Stimulated activated CD8-positive, alpha-beta memory T cell treated with anti-CD3 and anti-CD28 coated beads, Interleukin-12 subunit alpha, Interleukin-12 subunit beta, amount 100 ng/mL, for 24 hours (primary cell): ENCODE measurements around the gene AR.

Experiments
- DNase-seq: peaks from one replicate; pipeline ENCODE4 v3.0.0-alpha.2; 2020; ENCODE audit errors: extremely low read depth

The AR gene

GRCh38 chrX:67568769-67569168 lies 24.9 kb downstream of the AR start:
- DNase-seq: no peak

- no peak for DNase-seq
These were observed 27.0 kb downstream of the AR start for GRCh38 chrX:67570839-67571238.

- DNase-seq: no peak
These were observed 30.9 kb downstream of the AR start for GRCh38 chrX:67574696-67575095.

GRCh38 chrX:67582436-67582835 lies 38.6 kb downstream of the AR start:
- no peak for DNase-seq

- no peak for DNase-seq
These were observed 39.4 kb downstream of the AR start for GRCh38 chrX:67583171-67583570.

- DNase-seq: no peak
These were observed 41.6 kb downstream of the AR start for GRCh38 chrX:67585401-67585800.

GRCh38 chrX:67587946-67588624 lies 44.3 kb downstream of the AR start:
- DNase-seq: no peak

- no peak for DNase-seq
These were observed 53.3 kb downstream of the AR start for GRCh38 chrX:67596839-67597790.

GRCh38 chrX:67599532-67599931 lies 55.7 kb downstream of the AR start:
- DNase-seq: no peak

- DNase-seq: no peak
These were observed 58.0 kb downstream of the AR start for GRCh38 chrX:67601771-67602170.

- DNase-seq: no peak
These were observed 61.3 kb downstream of the AR start for GRCh38 chrX:67604979-67605703.

- DNase-seq: no peak
These were observed 63.6 kb downstream of the AR start for GRCh38 chrX:67607466-67607865.

- DNase-seq: no peak
These were observed 66.5 kb downstream of the AR start for GRCh38 chrX:67610282-67610681.

GRCh38 chrX:67612231-67612630 lies 68.4 kb downstream of the AR start:
- DNase-seq: no peak

GRCh38 chrX:67613366-67613765 lies 69.5 kb downstream of the AR start:
- no peak for DNase-seq

- no peak for DNase-seq
These were observed 70.2 kb downstream of the AR start for GRCh38 chrX:67613996-67614395.

GRCh38 chrX:67614423-67614822 lies 70.6 kb downstream of the AR start:
- DNase-seq: no peak

GRCh38 chrX:67619253-67619652 lies 75.4 kb downstream of the AR start:
- no peak for DNase-seq

- DNase-seq: no peak
These were observed 78.3 kb downstream of the AR start for GRCh38 chrX:67622053-67622585.

- DNase-seq: no peak
These were observed 80.5 kb downstream of the AR start for GRCh38 chrX:67624325-67624724.

- no peak for DNase-seq
These were observed 91.6 kb downstream of the AR start for GRCh38 chrX:67635424-67635823.

GRCh38 chrX:67636532-67636931 lies 92.7 kb downstream of the AR start:
- no peak for DNase-seq
